NCI-H446 treated with DMSO at 0.1 percent for 48 hours (cell line): ENCODE results near the gene ERMN.
"Not testable (repeated sequence)": the region's sequence is repeated elsewhere in the genome, so short reads cannot be mapped to it uniquely, and the experiment has no call there.

Experiments used
- DNase-seq: peaks from one replicate; lab custom pipeline; 2025; lab: John Stamatoyannopoulos, UW

The ERMN gene, protein sequence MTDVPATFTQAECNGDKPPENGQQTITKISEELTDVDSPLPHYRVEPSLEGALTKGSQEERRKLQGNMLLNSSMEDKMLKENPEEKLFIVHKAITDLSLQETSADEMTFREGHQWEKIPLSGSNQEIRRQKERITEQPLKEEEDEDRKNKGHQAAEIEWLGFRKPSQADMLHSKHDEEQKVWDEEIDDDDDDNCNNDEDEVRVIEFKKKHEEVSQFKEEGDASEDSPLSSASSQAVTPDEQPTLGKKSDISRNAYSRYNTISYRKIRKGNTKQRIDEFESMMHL

DNA sequence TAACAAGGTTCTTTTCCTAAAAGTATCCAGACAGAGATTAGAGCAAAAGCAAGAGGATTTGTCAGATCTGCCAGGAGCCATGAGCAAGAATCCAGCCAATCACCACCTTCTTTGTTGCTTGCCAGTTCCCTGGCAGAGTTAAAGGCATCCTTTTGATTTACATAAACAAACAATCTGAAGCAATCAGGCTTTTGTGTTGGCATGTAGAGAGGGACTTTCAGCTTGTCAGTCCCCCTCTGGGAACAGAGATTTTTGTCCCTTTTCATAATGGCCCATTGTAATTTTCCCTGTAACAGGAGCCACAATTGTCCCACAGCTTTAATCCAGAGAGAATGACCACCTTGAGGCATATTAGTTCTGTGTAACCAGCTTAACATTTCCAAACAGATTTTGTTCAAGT is at the start of gene ERMN:
ERMN (minus strand) TSS at position 39 of the 400 bp plus-strand sequence. CDS start 182 bp downstream, outside the sequence.
- DNase-seq, result no peak

DNA sequence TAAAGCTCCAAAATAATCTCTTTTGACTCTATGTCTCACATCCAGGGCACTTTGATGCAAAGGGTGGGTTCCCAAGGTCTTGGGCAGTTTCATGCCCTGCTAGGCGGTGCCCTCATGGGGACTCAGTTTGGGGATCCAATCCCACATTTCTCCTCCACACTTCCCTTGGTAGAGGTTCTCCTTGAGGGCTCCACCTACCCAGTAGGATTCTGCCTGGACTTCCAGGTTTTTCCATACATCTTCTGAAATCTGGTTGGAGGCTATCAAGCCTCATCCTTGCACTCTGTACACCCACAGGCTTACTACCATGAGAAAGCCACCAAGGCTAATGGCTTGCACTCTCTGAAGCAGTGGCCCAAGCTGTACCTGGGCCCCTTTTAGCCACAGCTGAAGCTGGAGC is 49.8 kb upstream of the ERMN start:
- no peak for DNase-seq

DNA sequence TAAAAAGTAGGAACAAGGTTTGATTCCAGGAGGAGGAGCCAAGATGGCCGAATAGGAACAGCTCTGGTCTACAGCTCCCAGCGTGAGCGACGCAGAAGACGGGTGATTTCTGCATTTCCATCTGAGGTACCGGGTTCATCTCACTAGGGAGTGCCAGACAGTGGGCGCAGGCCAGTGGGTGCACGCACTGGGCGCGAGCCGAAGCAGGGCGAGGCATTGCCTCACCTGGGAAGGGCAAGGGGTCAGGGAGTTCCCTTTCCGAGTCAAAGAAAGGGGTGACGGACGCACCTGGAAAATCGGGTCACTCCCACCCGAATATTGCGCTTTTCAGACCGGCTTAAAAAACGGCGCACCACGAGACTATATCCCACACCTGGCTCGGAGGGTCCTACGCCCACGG is 42.9 kb upstream of the ERMN start:
- not testable (repeated sequence) for DNase-seq

DNA sequence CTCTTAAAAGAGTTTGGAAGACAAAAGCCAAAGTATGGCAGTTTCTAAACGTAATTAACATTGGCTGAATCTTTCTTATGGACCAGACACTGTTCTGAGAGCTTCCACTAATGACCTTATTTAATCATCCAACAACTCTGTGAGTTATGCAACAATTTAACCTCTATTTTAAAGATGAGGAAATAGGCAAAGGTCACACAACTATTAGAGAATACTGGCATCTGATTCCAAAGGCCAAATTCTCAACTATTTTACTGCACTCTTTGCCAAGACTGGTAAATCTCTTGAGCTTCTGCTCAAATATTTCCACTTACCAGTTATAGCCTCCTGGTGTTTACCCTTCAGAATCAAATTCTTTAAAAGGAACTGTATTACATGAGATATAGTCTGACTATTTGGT is 42.1 kb upstream of the ERMN start:
- DNase-seq, result no peak

DNA sequence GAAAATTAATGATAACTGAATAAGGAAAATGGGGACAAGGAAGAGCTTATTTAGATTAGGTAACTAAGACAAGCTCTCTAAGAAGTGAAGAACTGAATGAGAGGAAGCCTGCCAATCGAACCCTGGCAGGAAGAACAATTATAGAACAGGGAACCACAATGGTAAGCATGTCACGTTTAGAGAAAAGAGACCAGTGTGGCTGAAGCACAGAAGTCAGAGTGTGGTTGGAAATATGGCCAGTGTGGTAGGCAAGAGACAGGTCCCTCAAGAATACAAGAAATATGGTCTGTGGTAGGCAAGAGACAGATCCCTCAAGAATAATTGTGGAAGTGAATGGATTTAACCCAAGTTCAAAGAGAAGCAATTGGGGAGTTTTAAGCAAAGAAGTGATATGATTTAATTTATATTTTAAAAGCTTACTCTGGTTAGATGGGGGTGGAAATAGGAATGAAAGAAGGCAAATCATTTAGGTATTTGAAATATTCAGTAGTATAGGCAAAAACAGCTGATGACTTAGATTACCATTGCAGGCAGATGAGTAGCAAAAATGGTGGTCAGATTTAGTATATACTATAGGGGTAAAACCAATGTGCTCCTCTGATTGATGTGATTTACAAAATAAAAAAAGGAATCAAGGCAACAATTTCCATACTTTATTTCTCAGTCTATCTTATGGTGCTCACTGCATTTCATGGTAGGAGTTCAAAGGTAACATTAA is 38.8 kb upstream of the ERMN start:
- DNase-seq, result no peak

DNA sequence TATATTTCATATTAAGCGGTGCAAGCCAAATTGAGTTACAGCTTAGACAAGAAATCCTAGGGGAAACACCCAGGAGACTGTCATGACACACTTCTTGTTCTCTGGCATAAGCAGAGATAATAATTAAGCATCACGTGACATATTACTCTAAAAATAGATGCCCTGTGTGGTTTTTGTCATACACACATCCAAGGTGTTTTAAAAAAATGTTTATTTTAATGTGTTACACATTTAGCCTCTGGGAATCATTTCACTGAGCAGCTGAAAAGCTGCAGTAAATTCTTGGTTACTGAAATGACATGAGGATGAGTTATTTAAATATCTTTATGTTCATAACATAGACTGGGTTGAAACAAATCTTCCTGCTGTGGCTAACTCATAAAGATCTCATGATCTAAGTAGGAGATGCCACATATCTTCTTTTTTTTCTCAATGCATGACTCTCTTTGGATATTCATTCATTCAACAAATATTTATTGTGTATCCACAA is 38.0 kb upstream of the ERMN start:
- DNase-seq, result no peak

DNA sequence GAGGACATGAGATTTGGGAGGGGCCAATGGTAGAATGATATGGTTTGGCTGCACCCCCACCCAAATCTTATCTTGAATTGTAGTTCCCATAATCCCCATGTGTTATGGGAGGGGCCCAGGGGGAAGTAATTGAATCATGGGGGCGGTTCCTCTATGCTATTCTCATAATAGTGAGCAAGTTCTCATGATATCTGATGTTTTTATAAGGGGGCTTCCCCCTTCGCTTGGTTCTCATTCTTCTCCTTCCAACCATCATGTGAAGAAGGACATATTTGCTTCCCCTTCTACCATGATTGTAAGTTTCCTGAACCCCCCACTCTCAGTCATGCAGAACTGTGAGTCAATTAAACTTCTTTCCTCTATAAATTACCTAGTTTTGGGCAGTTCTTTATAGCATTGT is 37.0 kb upstream of the ERMN start:
- DNase-seq, result no peak

DNA sequence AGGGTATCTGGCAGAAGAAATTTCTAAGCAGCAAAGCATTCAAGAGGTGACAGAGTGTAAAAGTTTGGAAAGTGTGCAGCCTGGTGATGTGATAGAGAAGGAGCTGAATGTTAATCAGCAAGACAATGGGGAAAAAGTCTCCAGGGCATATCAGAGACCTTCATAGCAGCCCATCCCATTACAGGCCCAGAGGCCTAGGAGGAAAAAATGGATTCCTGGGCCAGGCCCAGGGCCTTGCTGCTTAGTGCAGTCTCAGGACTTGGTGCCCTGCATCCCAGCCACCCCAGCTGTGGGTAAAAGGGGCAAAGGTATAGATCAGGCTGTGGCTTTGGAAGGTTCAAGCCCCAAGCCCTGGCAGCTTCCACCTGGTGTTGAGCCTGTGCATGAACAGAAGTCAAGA is 35.9 kb upstream of the ERMN start:
- DNase-seq, result no peak

DNA sequence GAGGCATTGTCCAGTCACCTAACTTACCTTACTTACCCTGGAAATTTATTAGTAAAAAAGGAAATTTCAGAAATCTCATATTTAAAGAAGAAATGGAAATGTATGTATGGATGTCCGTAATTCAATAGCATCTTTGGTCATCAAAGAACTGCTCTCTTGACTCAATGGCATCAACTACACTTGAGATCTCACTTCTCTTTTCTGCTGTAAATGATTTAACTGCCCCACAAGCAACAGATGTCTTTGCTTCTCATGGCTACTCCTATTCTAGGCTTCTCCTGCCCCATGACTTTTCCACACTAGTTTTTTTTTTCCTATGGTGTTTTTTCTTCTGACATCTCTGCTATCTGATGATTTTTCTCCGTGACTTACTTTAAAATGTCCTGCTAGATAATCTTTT is 34.0 kb upstream of the ERMN start:
- no peak for DNase-seq

DNA sequence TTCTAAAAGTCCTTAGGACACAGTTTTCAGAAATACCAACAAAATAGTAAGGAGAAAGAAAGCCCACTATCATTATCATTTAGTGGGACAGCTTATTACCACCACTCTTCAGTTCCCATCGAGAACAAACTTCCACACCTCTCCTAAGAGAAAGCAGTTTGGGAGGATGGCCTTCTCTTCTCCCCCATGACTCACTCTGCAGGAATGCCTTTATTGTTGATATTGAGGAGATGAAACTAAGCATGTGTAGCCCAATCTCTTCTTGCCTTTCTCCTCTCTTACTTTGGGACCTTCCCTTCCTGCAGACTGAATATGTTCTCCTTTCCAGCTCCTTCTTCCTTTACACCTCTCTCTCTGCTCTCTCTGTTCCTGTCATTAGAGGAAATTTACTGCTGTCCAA is 30.0 kb upstream of the ERMN start:
- DNase-seq, result no peak

DNA sequence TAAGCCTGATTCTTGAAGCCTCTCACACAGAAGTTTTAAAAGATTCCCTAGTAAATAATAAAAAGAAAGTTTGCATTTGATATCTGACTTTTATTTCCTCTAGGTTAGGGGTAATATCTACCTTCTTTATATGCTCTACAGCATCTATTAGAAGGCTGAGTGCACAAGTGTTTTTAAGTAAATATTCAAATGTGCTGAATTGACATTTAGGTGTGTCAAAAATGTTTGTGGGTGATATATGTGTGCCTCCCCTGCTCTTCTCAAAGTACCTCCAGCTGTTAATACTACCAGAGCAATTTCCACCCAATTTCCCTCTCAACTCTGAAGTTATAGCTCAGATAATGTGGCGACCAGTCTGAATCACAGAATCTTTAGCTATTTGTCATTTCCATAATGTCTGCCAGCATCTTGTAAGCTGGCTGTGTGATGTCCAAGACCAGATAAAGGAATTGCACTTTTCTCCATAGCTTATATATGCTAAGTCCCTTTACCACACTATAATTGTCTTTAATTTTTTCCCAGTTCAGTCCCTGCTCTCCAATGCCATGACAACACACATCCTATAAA is 24.4 kb upstream of the ERMN start:
- DNase-seq, result no peak

DNA sequence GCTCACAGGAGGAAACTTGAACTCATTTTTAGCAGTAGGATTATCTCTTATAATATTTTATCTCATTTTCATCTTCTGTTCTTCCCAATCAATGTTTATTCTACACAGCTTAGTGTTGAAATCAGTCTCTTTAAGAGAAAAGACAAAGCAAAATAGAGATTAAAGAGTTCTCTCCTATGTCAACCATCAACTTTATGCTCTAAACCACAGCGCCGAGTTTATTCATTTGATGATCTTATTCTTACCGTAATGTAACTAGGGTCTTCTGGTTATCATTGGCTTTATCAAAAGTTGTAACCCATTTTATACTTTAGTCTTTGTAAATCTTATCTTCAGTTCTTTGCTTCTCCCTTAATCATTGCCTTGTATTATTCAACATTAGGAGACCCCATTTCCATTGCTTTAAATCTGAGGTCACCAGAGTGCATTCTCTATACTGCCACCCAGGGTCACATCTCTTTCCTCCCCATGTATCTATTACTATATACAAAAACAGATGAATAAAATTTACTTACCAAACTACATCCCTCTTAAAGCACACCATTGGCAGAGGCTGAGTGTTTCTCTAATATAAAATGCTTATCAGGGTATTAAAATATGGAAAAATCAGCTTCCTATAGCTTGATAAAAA is 22.8 kb upstream of the ERMN start:
- no peak for DNase-seq

DNA sequence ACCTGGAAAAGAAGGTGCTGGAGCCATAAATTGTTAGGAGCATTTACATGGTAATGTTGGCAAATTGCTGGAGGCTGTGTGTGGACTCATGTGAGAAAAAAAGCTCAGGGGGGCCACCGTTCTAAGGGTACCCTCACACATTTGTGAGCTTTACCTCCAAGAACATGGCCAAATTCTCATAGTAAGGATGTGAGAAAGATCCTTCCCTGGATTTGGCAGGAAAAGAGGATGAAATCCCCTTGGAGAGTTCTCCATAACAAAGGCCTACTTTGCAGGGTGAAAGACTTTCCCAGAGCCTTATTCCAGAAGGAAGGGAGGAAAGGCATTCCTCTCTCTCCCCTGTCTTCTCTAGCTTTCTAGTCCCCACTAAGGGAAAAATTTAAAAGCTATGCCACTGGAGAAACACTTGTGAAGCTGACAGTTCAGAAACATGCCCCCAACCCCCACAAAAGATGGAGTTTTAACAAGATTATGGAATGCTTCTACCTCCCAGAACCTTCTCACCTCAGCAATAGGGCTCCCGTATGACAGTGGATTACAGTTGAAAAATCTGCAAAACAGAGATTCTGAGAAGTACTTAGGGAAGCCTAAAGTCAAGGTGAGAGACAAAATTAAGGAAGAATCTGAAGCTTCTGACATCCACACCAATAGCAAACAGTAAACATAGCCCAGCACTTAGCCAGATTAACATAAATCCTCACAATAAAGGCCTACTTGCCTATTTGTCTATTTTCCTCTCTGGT is 20.2 kb upstream of the ERMN start:
- DNase-seq, result no peak

DNA sequence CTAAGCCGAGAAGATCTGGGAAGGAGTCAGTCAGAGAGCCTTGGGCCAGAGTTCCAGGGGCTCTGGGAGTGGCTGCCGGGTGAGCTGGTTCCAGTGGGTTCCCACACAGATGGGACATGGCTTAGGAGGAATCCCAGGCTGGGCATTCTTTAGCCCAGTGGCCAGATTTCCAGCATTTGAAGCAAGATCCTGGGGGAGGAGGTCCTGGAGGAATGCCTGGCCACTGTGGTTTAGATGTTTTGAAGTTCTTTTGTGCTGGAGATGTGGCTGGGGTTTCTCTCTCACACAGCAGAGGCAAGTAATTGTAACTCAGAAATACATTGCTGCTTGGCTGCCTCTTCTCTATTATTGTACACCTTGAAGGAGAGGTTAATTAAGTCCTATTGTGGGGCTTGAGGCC is 15.8 kb upstream of the ERMN start:
- not testable (repeated sequence) for DNase-seq

DNA sequence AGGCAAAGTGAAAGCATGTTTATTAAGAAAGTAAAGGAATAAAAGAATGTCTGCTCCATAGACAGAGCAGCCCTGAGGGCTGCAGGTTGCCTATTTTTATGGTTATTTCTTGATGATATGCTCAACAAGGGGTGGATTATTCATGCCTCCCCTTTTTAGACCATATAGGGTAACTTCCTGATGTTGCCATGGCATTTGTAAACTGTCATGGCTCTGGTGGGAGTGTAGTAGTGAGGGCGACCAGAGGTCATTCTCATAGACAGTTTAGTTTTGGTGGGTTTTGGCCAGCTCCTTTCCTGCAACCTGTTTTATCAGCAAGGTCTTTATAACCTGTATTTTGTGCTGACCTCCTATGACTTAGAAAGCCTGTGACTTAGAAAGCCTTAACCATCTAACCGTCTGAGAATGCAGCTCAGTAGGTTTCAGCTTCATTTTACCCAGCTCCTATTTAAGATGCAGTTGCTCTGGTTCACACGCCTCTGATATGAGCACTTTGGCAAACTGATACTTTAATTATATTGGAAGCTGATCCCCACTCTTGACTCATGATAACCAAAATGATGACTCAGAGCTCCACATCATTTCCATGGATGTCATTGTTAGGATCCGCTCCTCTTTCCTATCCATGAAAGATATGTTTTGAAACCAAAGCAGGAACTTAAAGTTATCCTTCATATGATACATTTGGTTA is 14.5 kb upstream of the ERMN start:
- DNase-seq, result no peak

DNA sequence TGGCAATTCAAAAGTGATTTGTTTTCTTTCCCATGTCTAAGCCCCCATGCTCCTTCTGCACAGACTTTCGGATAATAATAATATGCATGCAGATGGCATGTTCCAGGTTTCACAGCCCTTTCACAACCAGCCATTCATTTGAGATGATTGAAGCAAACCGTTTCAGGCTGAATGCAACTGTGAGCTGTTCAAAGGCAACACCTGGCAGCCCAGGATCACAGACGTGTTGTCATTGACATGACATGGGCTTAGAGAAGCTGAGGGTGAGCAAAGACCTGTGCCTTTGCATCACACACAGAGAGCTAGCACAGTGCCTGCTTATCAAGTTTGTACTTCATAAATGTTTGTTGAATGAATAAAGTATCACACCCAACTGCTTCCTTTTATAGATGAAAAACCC is 12.4 kb upstream of the ERMN start:
- DNase-seq, result no peak

DNA sequence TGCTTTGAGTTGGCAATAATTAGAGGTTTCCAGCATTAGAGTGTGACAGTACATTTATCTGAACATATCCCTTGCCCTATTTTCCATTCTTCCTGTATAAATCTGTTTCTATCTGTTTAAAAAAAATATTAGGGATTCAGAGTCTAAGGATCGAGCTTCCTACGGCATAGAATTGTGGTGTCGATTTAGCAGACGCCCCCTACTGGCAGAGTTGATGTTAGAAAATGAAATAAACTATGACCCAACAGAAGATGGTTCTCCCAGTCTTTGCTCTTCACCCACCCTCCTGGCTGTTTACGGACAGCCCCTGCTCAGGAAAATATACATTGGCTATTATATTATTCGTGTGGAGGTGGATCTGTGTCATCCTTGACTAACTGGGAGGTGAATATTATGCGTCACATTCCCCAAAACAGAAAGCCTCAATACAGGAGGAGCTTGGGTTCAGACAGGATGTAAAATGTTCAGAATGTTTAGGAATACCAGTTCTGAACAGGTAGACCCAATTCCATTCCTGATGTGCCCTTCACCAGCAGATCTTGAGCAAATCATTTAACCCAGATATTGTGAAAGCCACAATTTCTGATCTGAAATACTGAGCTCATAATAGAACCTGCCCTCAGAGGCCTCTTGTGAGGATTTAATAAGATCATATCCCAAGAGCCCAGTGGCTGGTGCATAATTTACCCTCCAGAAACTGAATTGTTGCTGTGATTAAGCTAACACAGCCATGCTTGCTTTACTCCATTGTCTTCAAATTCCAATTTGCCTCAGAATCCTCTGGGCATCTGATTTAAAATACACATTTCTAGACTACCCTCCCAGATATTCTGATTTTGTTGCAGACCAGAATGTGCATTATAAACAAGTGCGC is 10.8 kb upstream of the ERMN start:
- DNase-seq, result no peak

DNA sequence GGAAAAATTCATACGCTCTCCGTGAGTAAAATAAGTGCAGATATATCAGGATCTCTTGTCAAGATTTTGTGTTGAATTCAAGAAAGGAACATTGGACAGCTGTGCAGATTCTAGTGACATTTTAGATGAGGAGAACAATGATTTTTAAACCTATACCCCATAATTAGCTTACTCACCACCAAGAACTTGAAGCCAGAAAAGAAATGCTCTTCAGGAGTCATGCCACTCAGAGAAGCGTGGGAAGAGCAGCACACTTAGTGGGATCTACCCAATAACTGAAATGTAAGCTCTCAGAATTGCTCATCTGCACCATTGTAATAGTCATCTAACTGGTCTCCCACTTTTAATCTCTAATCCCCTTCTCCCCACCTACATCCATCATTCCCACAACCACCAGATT is 9.2 kb upstream of the ERMN start:
- no peak for DNase-seq

DNA sequence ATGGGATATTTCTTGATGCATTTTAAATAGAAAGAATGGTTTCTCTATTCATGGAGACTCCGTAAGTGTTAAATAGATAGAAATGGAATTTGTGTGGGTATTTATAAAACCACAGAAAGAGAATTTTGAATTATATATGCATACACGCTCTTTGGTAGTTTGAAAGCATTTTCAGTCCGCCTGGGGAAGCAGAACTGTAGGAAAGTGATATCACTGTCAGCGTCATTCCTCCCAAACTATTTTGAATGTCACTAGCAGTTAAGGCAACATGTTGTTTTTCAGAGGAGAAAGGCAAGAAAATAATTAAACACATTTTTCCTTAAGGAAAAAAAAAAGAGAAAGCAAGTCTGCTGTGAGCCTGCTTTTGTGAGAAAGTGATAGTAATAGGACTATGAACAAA is 8.7 kb upstream of the ERMN start:
- no peak for DNase-seq

DNA sequence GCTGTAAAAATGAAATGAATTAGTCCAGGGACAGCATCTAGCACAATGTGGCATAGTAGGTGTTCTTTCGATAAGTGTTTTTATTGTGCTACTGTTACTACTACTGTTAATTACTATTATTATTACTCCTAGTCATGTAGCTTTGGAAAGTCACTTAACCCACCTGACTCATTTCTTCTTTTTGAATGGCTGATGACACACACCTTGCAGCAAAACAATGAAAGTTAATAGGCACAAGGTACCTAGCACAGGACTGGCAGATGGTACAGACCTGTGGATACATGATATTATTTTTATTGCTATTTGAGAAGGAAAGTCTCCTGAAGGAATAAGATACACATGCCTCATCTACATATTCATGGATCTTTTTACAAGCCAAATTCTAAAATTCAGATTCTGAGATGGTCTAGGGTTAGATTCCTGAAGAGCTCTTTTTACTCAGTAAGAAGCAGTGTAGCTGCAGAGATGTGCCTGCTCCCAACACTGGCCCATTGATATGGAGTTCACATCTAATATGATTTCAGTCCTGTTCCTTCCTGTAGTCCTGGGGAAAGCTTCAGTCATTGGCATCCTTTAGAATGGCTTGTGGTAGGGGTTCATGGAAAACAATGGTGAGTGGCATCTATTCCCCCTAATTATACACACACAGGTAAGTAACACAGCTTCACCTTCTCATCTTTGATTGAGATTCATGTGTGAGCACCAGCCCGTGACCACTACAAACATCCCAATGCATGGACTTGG is 7.9 kb upstream of the ERMN start:
- no peak for DNase-seq
